Hepatic stellate cell (primary cell): Measurements from ENCODE around the gene ZFHX3.

Experiments
- DNase-seq: peaks from one replicate; pipeline ENCODE4 v3.0.0; 2011; ENCODE audit warnings: low spot score

ZFHX3 gene

DNA sequence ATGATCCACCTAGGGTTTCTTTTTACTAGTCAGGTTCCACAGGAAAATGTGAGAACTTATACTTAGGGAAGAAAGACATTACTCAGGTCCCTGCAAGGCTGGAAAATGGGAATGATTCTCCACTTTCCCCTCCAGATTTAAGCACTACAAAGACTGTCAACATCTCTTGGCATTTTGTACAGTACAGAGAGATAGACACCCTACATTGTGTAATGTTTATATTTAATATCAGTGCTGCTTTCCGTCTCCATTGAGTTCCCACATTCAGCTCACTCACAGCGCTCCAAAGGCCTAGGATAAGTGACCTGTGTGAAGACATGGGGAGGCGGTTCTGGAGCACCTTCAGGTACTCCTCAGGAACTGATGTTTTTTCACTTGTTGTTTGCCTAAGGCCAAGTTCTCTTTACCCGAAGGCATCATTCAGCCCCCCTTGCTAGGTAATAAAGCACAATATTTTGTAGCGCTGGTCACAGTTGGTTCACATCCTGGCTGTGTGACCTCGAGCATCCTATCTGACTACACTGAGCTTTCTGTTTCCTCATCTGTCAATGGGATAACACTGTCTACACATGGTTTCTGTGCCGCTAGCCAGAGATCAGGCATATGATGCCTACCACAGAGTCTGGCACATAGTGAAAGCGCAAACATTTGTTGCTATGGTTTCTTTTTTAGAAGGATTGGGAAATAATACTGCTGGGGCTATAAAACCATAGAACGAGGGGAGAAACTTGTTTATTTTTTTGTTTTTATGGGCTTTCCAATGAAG lies 226.6 kb downstream of the ZFHX3 start:
- no peak for DNase-seq

DNA sequence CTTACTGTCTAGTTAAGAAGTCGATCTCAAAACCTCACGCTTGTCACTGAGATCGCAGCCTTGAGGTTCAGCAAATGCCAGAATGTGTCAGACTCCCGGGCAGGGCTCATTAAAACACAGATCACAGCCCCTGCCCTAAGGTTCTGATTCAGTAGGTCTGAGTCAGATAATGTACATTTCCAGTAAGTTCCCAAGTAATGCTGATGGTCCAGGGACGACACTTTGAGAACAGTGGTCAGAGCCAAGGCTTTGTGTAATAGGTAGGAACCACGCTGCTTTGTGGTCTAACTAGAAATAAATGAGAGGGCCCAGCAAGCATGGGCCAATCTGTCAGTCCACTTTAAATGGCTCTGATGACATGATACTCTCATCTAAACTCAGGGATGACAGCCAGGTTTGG lies 228.6 kb downstream of the ZFHX3 start:
- no peak for DNase-seq

DNA sequence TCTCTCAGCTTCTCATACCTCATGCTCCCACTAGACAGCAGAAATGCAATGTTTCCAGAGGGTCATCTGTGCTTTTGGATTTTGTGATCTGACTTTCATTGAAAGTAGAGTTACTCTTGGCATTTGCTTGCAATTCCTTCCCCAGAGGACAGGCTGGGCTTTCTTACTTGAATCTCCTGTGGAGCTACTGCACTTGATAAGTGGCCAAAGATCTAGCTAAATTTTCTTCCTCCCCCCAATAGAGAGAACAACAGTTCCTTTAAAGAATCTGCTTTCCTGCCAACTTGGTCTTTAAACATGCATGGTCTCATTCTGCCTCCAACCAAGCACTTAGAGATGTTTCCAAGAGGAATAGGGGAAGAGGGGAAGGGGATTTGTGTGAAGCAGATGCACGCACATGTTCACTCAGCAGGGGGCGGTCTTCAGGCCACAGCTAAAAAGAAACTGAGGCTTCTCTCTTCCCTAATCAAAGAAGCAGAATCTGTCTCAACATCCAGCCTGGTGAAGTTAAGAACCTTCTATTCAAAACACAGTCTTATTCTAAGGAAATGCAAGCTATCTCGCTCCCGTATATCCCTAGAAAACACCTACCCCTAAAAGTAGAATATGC lies 229.6 kb downstream of the ZFHX3 start:
- no peak for DNase-seq

DNA sequence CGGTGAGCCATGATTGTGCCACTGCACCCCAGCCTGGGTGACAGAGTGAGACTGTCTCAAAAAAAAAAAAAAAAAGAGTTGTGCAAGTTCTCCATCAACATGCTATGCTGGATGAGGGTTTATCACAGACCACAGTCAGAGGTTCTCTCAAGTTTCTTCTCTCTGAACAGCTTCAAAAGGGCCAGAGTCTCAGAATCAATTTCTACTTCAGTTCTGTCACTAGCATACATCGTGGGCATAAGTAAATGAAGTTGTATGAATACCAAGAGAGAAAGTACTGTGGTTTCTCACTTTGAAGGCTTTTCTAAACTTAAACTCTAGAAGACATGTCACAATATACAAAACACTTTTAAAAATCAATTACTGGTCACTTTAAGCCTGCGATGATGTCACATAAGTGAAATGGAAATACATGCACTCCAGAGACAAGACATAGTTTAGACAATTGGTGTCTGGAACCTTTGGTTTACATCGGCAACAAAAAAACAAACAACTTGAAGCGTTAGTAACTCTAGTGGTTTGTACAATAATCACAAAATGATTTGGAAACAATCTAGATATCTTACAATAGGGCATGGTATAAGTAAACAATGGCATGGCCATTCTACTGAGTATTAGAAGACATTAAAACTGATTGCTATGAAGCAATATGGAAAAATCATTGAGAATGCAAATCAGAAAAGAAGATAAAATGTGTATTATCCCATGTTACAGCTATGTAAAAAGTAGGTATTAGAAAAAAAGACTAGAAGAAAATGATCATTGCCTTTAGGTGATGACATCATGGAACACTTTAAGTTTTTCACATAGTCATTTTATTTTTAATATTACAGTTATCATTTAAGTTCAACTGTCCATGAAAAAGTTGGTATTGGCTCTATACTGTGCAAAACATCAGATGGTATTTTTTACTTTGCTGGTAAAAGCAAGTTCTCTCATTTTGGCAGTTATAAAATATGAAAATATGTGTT lies 232.3 kb downstream of the ZFHX3 start:
- DNase-seq: no peak

DNA sequence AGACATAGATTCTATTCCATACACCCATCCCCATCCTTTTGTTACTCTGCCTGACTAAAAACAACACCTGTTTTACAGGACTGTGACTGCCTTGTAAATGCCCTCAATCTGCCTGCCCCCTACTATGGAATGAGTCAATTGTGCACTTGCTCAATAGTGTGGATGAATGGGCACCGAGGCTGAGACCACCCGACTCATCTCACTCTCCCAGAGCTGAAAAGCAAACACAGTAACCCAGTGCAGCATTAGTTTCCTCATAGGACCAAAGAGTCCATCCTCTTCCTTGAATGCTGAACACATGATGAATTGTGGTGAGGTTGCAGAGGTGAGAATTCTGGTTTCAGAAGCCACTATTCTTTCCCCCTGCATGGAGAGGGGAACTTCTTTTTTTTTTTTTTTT lies 233.7 kb downstream of the ZFHX3 start:
- DNase-seq: no peak

DNA sequence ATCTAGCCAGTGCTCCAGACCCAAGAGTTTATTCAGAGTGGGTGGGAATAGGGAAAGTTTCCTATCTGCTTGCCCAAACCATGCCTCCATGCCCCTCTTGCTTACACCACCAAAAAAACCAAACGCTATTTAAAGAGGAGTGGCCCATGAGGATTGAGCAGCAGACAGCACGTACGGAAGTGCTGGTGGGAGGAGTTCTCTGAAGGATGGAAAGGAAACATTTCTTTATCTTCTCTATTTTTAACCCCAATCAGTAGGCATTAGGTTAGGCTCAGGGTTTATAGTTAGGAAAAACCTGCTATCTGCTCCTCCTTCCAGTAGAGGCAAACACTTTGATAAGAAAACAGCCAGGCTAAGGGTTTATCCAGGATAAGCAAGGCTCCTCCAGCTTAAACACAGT lies 235.3 kb downstream of the ZFHX3 start:
- no peak for DNase-seq

DNA sequence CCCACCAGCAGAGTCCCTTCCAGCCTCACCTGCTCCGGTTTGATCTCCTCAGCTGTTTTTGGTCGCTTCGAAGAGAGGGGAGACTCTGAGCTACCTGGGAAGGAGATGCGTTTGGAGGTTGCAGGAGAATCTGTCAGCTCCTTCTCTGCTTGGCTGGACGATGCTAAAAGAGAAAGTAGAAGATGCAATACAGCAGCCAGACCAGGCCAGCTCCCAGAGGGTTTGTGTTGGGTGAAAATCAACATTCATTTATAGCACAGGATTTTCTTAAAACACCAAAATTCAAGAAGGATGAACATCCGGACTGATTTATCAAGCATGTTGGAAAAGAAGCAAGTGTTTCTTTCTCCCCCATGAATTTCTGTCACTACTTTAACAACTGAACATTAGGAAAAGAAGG lies 236.1 kb downstream of the ZFHX3 start:
- DNase-seq: no peak

DNA sequence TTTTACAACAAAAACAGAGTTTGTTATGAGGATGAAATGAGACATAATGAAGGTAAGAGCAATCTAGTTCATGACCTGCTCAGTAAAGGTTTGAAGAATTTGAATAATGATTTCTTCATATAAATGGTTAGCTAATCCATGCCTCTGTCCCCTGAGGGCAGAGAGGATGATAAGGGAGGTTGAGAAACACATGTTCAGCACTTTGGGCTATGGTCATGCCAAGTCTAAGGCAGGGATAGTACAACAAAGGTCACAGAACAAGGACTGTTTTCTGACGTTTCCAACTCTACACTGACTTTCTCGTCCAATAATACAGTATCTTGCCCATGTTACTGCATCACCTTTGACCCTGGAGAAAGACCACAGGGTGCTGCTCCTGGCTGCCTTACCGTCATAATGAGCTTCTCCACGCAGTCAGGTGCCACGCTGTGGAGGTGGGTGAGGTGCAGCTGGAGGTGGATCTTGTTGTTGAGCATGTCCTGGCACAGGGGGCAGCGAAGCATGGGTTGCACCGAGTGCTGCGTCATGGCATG lies 236.7 kb downstream of the ZFHX3 start:
- DNase-seq: no peak

DNA sequence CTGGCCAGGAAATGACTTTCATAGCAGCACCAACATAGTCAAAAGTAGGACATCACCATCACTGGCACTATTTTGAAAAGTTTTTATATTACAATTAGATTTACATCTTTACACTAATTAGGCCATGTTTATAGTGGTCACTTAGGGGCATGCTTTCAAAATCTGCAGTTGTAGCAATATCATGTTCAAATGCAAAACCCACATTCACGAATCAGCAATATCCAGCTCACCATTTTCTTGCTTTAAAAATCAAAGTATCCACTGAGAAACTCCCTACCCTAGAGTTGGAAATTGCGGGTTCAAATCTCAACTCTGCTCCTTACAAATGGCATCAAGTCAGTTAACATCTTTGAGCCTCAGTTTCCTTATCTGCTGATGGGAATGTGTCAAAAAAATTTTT lies 237.4 kb downstream of the ZFHX3 start:
- DNase-seq: no peak

DNA sequence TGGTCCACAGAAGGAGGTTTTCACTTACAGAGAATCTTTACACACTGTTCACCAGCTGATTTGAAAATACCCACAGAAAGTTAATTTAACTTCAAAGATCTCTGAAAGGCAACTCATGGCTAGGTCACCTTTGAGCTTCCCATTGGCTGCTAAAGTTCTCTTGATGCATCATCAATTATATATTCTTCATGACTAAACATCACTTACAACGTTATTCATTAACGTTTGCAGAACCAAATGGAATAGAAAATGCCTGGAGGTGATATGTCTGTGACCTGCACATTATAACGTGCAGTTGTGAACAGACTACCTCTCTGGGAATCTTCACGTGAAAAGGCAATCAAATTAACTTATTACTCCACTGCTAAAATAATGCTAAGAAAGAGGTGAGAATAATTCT lies 238.5 kb downstream of the ZFHX3 start:
- DNase-seq: no peak

DNA sequence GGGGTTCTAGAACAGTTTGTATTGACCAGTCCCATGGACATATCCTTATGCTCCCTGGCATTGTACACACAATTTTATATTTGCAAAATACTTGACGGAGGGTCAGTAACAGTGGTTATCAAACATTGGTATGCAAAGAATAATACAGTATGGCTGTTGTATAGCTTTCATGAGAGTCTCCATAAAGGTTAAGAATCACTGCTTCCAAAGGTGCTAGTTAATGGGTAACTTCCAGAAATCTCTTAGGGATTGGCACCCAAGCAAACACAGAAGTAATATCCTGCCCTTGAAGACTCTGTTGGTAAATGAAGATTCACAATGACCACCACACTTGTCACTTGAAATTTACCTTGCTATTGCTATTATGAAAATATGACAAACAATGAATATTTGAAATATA lies 239.2 kb downstream of the ZFHX3 start:
- no peak for DNase-seq

DNA sequence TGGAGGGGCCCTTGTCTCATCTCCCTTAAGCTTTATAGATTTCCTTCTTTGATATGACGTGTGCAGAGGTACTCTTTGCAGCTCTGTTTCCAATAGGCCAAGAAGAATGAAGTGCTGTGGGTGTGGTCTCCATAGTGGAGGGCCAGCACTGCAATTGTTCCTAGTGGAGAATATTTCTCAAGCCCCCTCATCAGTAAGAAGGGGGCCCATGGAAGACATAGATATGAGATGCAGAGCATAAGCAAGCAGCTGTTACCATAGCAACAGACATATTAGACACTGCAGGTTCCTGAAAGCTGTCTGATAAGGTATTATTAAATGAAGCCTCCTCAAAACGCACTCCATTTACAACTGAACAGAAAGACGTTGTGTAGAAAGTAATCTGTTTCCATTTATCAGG lies 240.7 kb downstream of the ZFHX3 start:
- DNase-seq: no peak

DNA sequence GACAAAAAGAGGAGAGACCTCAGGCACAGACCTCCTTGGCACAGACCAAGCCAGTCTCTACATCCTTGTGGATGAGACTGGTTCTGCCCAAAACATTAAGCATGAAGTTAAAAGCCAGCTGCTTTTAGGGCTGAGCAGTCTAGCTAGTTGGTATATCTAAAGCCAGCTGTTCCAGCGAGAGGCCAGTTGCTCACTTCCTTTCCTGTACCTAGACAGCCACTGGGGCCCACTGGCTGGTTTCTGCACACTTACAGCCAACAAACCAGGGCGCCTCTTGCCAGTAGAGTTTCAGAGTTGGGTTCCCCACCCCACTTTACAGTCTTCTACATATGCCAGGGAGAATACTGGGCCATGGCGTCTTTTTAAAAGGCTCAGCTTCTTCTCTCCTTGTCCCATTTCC lies 242.4 kb downstream of the ZFHX3 start:
- no peak for DNase-seq

DNA sequence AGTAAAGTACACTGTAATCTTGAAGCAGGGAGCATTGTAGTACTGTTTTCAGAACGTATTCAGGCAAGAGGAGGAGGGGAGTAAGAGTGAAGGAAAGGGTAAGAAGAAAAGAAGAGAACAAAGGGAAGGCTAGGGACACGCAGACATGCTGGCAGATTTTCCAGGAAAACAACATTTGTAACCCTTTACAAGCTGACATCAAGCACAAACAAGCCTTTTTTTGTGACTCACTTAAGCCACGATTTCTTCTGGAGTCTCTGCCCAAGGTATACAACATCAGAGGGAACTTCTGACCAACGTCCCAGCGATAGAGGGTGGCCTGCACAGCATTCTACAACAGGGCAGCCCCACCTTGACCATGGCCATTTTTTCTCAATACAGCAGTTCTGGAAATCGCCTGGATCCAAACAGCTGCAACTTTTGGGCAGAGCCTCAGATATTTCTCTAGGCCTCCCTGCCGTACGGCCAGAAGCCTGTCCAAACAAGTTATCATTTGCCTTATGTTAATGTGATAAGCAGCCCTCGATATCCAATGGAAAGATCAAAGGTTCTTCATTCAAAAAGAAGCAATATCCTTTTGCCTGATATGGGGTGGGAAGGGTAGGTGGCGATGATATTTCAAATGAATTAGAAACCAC lies 247.3 kb downstream of the ZFHX3 start:
- DNase-seq: no peak

DNA sequence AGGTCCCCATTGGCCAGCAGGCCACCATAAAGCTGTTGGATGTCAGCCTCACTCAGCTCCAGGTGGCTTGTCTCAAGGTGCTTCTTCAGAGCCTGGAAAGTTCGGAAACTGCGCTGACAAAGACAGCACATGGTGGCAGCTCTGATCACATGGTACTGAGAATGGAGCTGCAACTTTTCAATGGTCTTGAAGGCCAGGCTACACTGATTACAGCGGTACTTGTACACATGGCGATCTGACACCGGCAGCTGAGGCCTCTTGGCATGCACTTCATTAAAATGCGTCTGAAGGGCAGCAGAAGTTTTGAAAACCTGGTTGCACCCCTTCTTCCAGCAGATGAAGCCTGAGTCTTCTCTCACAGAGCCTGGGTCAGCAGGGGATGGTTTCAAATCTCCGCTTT lies 249.7 kb downstream of the ZFHX3 start:
- DNase-seq: no peak

DNA sequence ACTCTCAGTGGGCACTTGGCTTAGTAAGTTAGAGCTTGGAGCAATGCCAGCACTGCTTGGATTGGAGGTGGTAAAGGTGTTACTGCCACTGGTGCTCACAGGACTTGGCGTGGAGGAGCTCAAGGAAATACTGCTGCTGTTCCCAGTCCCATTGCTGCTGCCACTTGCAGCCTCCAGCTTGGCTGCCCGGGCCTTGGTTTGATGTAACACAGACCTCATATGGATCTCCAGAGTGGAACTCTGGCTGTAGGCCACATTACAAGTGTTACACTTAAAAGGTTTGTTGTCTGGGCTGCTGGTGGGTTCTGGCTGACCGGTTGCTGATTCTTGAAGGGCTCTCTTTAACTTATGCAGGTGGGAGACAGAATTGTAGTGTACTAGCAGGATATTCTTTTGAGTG lies 250.3 kb downstream of the ZFHX3 start:
- DNase-seq: no peak

DNA sequence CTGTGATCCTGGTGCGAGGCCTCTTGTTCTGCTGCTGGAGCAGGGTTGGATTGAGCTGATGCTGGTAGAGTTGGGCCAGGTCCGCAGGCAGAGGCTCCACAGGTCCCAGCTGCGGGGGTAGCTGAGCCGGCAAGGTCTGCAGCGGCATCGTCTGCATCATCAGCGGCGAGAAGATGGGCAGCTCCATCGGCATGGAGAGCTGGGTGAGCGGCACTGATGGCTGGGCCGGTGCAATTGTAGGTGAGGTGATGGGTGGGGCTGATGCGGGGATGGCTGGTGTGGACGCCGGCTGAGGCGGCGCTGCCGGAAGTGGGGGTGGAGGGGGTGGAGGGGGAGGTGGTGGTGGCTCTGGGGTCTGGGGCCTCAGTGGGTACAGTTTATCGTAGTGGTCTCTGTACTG lies 251.7 kb downstream of the ZFHX3 start:
- DNase-seq: no peak

DNA sequence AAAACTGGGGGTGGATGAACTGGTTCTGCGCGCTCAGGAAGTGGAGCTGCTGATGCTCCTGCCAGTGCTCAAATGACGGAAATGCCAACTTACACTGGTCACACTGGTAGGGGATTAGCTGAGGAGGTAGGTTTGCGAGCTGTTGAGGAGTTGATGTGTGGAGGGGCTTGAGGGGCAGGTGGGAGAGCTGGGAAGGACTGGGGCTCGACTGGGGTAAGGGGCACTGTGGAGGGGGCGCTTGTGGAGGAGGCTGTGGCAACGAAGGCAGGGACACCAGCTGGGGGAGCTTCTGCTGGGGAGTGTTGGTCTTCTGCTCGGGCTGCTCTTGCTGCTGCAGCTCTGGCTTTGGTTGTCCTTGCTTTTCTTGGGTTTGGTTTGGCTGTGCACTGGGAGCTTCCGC lies 252.9 kb downstream of the ZFHX3 start:
- DNase-seq: no peak

DNA sequence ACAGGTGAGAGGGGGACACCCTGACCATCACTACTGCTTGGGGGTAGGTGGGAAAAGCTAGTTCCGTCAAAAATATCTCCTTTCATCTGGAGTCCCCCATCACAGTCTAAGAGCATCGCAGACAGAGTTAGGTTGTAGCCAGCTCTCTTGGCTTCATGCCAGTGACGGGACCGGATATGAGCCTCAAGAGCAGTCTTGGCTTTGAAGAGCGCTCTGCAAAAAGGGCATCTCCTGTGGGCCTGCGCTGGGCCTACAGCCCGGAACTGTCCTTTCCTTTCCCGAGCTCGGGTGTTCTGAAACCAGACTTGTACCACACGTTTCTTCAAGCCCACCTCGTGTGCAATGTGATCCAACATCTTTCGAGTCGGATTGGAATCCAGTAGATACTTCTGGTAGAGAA lies 253.6 kb downstream of the ZFHX3 start:
- no peak for DNase-seq

DNA sequence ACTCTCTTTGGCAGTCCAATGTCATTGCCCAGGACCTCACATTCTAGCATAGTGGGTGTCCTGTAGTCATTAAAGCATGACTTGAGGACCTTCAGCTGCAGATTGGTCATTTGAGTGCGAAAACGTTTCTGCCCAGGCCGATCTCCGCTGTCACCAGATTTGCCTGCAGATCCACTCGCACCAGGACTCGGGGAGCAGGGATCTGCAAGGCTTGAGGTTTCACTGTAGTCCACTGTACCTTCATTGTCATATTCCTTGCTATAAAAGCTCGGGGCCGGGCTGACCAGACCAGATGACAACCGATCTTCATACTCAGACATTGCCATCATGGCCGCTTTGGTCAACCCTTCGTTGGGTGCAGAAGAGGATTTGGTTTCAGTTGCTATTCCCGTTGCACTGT lies 254.2 kb downstream of the ZFHX3 start:
- no peak for DNase-seq

DNA sequence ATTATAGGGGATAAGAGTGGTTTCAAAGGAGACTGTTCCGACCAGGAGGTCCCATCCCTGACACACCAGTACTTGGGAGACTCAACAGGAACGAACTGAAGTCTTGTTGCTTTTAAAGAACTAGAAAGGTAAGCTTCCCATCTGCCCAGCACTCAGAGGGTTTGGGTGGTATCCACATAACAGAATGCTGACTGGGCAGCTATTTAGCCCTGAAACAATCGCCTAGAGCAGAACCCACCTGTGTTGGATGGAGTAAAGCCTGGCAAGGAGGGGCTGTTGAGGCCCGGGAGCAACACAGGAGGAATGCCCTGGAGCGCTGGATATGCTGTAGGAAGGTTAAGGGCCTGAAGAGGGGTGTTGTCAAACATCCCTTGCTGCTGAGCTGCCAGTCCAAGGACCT lies 254.9 kb downstream of the ZFHX3 start:
- no peak for DNase-seq

DNA sequence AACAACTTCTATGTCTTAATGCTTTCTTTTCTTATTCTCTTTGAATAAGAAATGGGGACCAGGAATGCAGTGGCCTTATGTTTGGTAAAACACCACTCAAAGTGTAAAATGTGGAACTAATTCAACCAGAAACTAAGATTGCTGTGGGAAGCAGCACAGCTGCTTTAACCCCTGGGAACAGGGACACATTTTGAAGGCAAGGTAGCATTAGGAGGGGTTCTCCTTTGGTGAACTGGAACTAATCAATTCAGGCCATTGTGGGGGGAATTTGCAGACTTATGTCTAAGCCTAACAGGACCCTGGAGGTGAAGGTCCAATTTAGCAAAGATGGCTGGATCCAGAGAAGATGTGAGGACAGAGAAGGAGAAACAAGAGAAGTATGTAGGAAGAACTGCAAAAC lies 256.1 kb downstream of the ZFHX3 start:
- no peak for DNase-seq
